SK-N-SH (cell line): ENCODE measurements around the gene TWF1. TPM values are rescaled to one million over a fixed set of nuclear protein-coding genes. Genes with fewer than 3 reads are reported as not detected.

ENCODE experiments used
- CTCF ChIA-PET: fragments of 300-600, 350-600 bp; formaldehyde crosslinking; extraction: SDS; loops from one replicate; lab custom pipeline; 2021; lab: Yijun Ruan, JAX
- POLR2A ChIA-PET: fragments of 350-600 bp; sonication (Branson Sonifier 250); formaldehyde crosslinking; extraction: SDS; loops from one replicate; lab custom pipeline; 2020; ENCODE audit warnings: antibody characterized with exemption, inconsistent platforms; lab: Yijun Ruan, JAX
- DNase-seq: peaks from one replicate; pipeline ENCODE4 v3.0.0; 2012
- H2AFZ ChIP-seq: fragments of 200-600 bp; sonication (generic); 2 replicates; pipeline ENCODE4 v1.8.1; 2016; ENCODE audit warnings: antibody characterized with exemption, mild to moderate bottlenecking, low read depth
- H3F3A ChIP-seq: fragments of 200-600 bp; sonication (generic); replicated peaks from 2 replicates; pipeline ENCODE3; 2016; ENCODE audit warnings: antibody characterized with exemption, mild to moderate bottlenecking; ENCODE audit not compliant: insufficient read depth
- H3K27ac ChIP-seq, 2 experiments: fragments of 200-500 bp in 1 of 2; fragments of 200-600 bp in 1 of 2; sonication (Bioruptor generic) in 1 of 2; sonication (generic), shearing (Covaris generic) in 1 of 2; 2 replicates each; pipeline versions ENCODE4 v1.5.1 to v1.6.1; 2014 to 2016; ENCODE audit warnings: low read depth in 2 of 2, inconsistent platforms in 1 of 2, low read length in 1 of 2, mild to moderate bottlenecking in 1 of 2, mixed read lengths in 1 of 2
- H3K27me3 ChIP-seq: fragments of 200-600 bp; sonication (generic), shearing (Covaris generic); 2 replicates; pipeline ENCODE4 v1.6.1; 2016; ENCODE audit warnings: mixed run types; ENCODE audit not compliant: insufficient read depth
- H3K36me3 ChIP-seq, 2 experiments: fragments of 200-500 bp in 1 of 2; fragments of 200-600 bp in 1 of 2; sonication (Bioruptor generic) in 1 of 2; sonication (generic) in 1 of 2; replicated peaks in 1 of 2; 2 replicates each; pipeline versions ENCODE3 to v1.5.1; 2014 to 2016; ENCODE audit warnings: low read length in 1 of 2, mild to moderate bottlenecking in 1 of 2; ENCODE audit not compliant: insufficient read depth in 2 of 2, control insufficient read depth in 1 of 2
- H3K4me1 ChIP-seq, 2 experiments: fragments of 200-500 bp in 1 of 2; fragments of 200-600 bp in 1 of 2; sonication (Bioruptor generic) in 1 of 2; sonication (generic), shearing (Covaris generic) in 1 of 2; 2 replicates each; pipeline versions ENCODE4 v1.5.1 to v1.6.1; 2014 to 2016; ENCODE audit warnings: low read depth in 1 of 2, low read length in 1 of 2, mixed run types in 1 of 2; ENCODE audit not compliant: insufficient read depth in 2 of 2, control insufficient read depth in 1 of 2
- H3K4me2 ChIP-seq: fragments of 200-600 bp; sonication (generic), shearing (Covaris generic); 2 replicates; pipeline ENCODE4 v1.6.1; 2017; ENCODE audit warnings: mixed run types
- H3K4me3 ChIP-seq, 2 experiments: fragments of 200-500 bp in 1 of 2; fragments of 200-600 bp in 1 of 2; sonication (Bioruptor generic) in 1 of 2; sonication (generic), shearing (Covaris generic) in 1 of 2; 2 replicates each; pipeline versions ENCODE4 v1.5.1 to v1.8.1; 2014 to 2016; ENCODE audit warnings: low read depth in 2 of 2, inconsistent platforms in 1 of 2, low read length in 1 of 2, mild to moderate bottlenecking in 1 of 2, mixed read lengths in 1 of 2, moderate library complexity in 1 of 2
- H3K79me2 ChIP-seq: fragments of 200-600 bp; sonication (generic); 2 replicates; pipeline ENCODE4 v1.8.1; 2017; ENCODE audit warnings: mild to moderate bottlenecking; ENCODE audit not compliant: insufficient read depth
- H3K9ac ChIP-seq: fragments of 200-600 bp; sonication (generic); 2 replicates; pipeline ENCODE4 v1.6.1; 2017; ENCODE audit warnings: mixed run types
- H3K9me2 ChIP-seq: fragments of 200-600 bp; sonication (generic); 2 replicates; pipeline ENCODE4 v1.6.1; 2017; ENCODE audit warnings: mixed run types
- H3K9me3 ChIP-seq: fragments of 200-600 bp; sonication (generic); 2 replicates; pipeline ENCODE4 v1.6.1; 2017; ENCODE audit warnings: mixed run types, mild to moderate bottlenecking, moderate library complexity
- H4K20me1 ChIP-seq: fragments of 200-600 bp; sonication (generic); 2 replicates; pipeline ENCODE4 v1.6.1; 2017; ENCODE audit warnings: mild to moderate bottlenecking, mixed run types; ENCODE audit not compliant: insufficient read depth
- EP300 ChIP-seq, 2 experiments: IDR thresholded peaks; 2 replicates each; pipeline versions ENCODE4 v1.4.0 to v1.6.1; 2012; ENCODE audit warnings: borderline replicate concordance in 1 of 2, low read depth in 1 of 2, low read length in 1 of 2
- GABPA ChIP-seq: IDR thresholded peaks from 2 replicates; pipeline ENCODE4 v1.4.0; 2012; ENCODE audit warnings: low read depth, mild to moderate bottlenecking
- IRF3 ChIP-seq: fragments of 150-350 bp; IDR thresholded peaks from 2 replicates; pipeline ENCODE4 v1.6.1; 2016; ENCODE audit warnings: mild to moderate bottlenecking, low read depth, low read length
- JUND ChIP-seq: IDR thresholded peaks from 2 replicates; pipeline ENCODE4 v1.4.0; 2012
- MEF2A ChIP-seq: IDR thresholded peaks from 2 replicates; pipeline ENCODE4 v1.4.0; 2012; ENCODE audit warnings: low read depth, borderline replicate concordance
- NFIC ChIP-seq: IDR thresholded peaks from 2 replicates; pipeline ENCODE4 v1.4.0; 2012; ENCODE audit warnings: borderline replicate concordance
- NRF1 ChIP-seq: IDR thresholded peaks from 2 replicates; pipeline ENCODE4 v1.6.1; 2012; ENCODE audit warnings: low read depth, mild to moderate bottlenecking, low read length
- RCOR1 ChIP-seq: fragments of 150-350 bp; IDR thresholded peaks from 2 replicates; pipeline ENCODE4 v1.6.1; 2017; ENCODE audit warnings: antibody characterized with exemption, low read length
- REST ChIP-seq: IDR thresholded peaks from 2 replicates; pipeline ENCODE4 v1.6.1; 2012; ENCODE audit warnings: mild to moderate bottlenecking, low read depth, low read length, moderate library complexity
- TAF1 ChIP-seq: IDR thresholded peaks from 2 replicates; pipeline ENCODE4 v1.6.1; 2012; ENCODE audit warnings: low read depth, mild to moderate bottlenecking, low read length, moderate library complexity, borderline replicate concordance
- TCF12 ChIP-seq: IDR thresholded peaks from 2 replicates; pipeline ENCODE4 v1.4.0; 2012
- USF1 ChIP-seq: IDR thresholded peaks from 2 replicates; pipeline ENCODE4 v1.4.0; 2012; ENCODE audit warnings: low read depth, borderline replicate concordance
- YY1 ChIP-seq: IDR thresholded peaks from 2 replicates; pipeline ENCODE4 v1.4.0; 2012; ENCODE audit warnings: low read depth, mild to moderate bottlenecking
- ZBTB33 ChIP-seq: IDR thresholded peaks from 2 replicates; pipeline ENCODE4 v1.4.0; 2012; ENCODE audit warnings: low read depth, borderline replicate concordance
- polyA plus RNA-seq, 3 experiments: library from polyadenylated mRNA; depleted of rRNA; stranded (reverse); fragments of >200 nt; gene quantifications; 2 replicates each; pipeline ENCODE4 v1.2.3, GENCODE V29; 2012

The TWF1 gene
- polyA plus RNA-seq, 1 of the 3 experiments (the other 2 are of a cell fraction): 36.9 TPM

- no peak overlapping the region for H3K4me2 ChIP-seq
- TF ChIP-seq ZBTB33: no peak
- peak; percentile 13; the same call in 1 of the 2 replicates for TF ChIP-seq TCF12
- peak; percentile 19 for DNase-seq
- no peaks in the 10 kb centered on the region for H3K27me3 ChIP-seq
- no peak overlapping the region for H3K27ac ChIP-seq
- no peaks in the 10 kb centered on the region for H3K9me2 ChIP-seq
- ChIA-PET CTCF (interaction anchor here (0.9 kb wide), 1 partner anchor 93 kb away, joined by 3 read pairs; no protein-coding TSS in a partner anchor), POLR2A (interaction anchor here (1.1 kb wide), 1 partner anchor 16 kb away, joined by 3 read pairs; the partner anchor contains the start of gene TWF1)
- H3F3A ChIP-seq: peaks cover 8% of the 10 kb centered on the region
- H3K9me3 ChIP-seq: no peaks in the 10 kb centered on the region
- H3K4me3 ChIP-seq: no peak overlapping the region
- H4K20me1 ChIP-seq: no peaks in the 10 kb centered on the region
- H3K36me3 ChIP-seq: peaks cover 3 to 16% of the 10 kb centered on the region in 2 experiments
- H3K4me1 ChIP-seq: no peaks in the 10 kb centered on the region; a peak in 1 of 4 replicates
- H3K79me2 ChIP-seq: no peaks in the 10 kb centered on the region
- no peak overlapping the region for H2AFZ ChIP-seq
- no peak overlapping the region for H3K9ac ChIP-seq
Measured at GRCh38 chr12:43789941-43790340, 16.2 kb downstream of the TWF1 start.

GRCh38 chr12:43786899-43787693 is 19.0 kb downstream of the TWF1 start:
- H3K4me1 ChIP-seq: no peaks in the 10 kb centered on the region; a peak in 1 of 4 replicates
- H3K4me2 ChIP-seq: no peak overlapping the region
- no peaks in the 10 kb centered on the region for H4K20me1 ChIP-seq
- peaks cover 14 to 27% of the 10 kb centered on the region in 2 experiments for H3K36me3 ChIP-seq
- no peak for DNase-seq
- H3F3A ChIP-seq: peaks cover 3% of the 10 kb centered on the region
- TF ChIP-seq NRF1: no peak
- TF ChIP-seq YY1: no peak
- TF ChIP-seq TAF1: no peak
- no peak for TF ChIP-seq REST
- TF ChIP-seq JUND: no peak
- no peak for TF ChIP-seq MEF2A
- TF ChIP-seq EP300 (IDR thresholded peaks at IDR 0.05; ENCODE audit: borderline replicate concordance in 1 of 2, low read depth in 1 of 2, low read length in 1 of 2): no peak
- TF ChIP-seq GABPA: no peak
- no peak for TF ChIP-seq USF1
- TF ChIP-seq IRF3: no peak
- no peak for TF ChIP-seq RCOR1
- TF ChIP-seq NFIC: no peak
- no peak overlapping the region for H3K27ac ChIP-seq
- H3K79me2 ChIP-seq: no peaks in the 10 kb centered on the region
- H3K4me3 ChIP-seq: no peak overlapping the region
- H3K9ac ChIP-seq: no peak overlapping the region
- no peaks in the 10 kb centered on the region for H3K27me3 ChIP-seq
- CTCF ChIA-PET: interaction anchor here (1.1 to 2.0 kb wide), 2 partner anchors 9 to 96 kb away, joined by 4 to 10 read pairs; no protein-coding TSS in a partner anchor
- no peaks in the 10 kb centered on the region for H3K9me3 ChIP-seq
- POLR2A ChIA-PET: no interaction called here
- no peaks in the 10 kb centered on the region for H3K9me2 ChIP-seq
- no peak overlapping the region for H2AFZ ChIP-seq
